Globus pallidus (tissue), 1 donor: ENCODE data around the gene PCSK6.

ENCODE experiments used
- DNase-seq: peaks from one replicate; pipeline ENCODE4 v3.0.0-alpha.2; 2015; ENCODE audit warnings: low spot score

The PCSK6 gene

GRCh38 chr15:101499863-101500713 lies 10.6 kb upstream of the PCSK6 start:
- no peak for DNase-seq

DNA sequence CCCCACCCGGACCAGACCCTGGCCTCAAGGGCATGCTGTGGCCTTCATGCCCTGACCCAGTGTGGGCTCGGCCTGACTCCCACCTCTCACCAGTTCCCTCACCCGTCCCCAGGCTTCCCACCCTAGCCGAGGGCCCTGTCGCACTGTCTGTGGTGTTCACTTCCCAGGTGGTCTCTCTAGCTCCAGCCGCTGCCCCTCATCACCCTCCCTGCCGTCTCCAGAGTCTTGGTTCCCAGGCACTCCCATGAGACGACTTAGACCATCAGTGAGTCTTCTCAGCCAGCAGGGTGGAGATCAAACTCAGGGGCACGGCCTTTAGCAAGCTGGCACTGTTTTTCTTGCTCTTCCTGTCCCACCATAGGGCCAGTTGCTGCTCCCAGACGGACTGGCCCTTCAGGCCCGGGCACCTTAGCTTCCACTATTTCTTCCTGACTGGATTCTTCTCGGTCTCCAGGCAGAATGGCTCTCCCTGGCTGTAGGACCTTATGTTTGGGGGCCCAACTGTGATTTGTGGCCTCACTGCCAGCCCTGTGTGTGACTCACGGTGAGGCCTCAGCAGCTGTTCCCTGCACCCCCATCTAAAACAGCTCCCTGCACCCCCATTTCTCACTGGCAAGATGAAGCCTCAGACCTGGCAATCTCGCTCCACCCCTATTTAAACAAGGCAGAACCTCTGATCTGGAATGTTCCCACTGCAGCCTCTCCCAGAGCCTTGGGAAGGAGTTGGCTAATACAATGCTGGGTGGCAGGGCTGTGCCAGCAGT lies 9.4 kb upstream of the PCSK6 start:
- no peak for DNase-seq

DNA sequence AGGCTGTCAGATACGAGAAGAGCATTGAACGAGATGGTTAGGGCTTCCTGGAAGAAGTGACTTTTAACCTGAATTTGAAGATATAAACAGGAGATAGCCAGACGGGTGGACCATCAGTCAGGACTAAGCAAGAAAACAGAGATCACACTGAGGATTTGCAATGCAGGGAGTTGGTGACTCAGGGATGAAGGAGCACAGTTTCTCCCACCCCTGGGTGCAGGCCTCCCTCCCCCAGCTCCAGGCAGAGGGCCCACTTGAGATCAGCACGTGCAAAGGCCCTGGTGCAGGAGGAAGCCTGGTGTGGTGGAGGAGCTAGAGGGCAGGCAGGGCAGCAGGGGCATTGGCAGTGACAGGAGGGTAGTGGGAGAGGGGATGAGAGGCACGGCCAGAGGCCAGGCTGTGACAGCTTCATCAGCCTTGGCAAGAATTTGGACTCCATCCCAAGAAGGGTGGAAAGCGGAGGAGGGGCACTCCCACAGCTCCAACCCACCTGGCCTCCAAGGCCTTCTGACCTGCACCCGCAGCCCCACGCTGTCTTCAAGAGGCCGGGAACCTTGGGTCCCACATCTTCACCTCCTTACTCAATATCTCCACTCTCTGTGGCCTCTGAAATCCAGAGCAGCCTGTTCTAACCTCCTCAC lies 8.7 kb upstream of the PCSK6 start:
- DNase-seq = no peak

DNA sequence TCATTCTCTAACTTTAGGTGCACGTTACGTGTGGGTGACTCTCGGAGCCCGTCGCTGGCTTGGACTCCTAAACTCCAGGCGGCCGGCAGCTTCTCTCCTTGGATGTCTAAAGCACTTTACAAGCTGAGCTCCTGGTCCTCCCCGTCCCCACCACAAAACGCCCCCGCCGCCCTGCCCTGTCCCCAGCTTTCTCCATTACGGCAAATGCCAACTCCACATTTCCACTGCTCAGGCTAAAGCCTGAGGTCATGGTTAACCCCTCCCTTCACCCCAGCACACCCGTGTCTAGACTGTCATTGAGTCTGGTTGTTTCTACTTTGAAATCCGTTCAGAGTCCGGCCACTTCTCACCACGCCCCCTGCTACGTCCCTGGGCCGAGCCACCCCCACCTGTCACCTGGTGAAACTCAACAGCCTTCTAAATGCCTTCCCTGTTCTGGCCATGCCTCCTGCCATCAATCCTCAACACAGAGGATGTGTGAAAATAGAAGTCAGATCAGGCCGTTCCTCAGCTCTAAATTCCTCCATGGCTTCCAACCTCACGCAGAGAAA lies 8.1 kb upstream of the PCSK6 start:
- no peak for DNase-seq

DNA sequence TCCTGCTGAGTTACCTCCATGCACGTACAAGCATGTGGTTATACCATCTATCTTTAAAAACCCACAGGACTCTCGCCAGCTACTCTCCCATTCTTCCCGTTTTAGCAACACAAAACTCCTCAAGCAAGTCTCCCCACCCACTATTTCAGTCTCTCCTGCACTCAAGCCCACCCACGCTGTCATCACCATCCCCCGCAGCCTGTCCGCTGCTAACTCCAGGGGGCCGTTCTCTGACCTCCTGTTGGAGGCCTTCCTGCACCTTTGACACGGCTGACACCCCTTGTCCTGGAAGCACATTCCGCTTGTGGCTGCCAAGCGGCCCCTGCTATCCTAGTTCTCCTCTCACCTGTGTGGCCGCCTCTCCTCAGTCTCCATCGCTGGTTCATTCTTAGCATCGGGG lies 7.5 kb upstream of the PCSK6 start:
- no peak for DNase-seq

DNA sequence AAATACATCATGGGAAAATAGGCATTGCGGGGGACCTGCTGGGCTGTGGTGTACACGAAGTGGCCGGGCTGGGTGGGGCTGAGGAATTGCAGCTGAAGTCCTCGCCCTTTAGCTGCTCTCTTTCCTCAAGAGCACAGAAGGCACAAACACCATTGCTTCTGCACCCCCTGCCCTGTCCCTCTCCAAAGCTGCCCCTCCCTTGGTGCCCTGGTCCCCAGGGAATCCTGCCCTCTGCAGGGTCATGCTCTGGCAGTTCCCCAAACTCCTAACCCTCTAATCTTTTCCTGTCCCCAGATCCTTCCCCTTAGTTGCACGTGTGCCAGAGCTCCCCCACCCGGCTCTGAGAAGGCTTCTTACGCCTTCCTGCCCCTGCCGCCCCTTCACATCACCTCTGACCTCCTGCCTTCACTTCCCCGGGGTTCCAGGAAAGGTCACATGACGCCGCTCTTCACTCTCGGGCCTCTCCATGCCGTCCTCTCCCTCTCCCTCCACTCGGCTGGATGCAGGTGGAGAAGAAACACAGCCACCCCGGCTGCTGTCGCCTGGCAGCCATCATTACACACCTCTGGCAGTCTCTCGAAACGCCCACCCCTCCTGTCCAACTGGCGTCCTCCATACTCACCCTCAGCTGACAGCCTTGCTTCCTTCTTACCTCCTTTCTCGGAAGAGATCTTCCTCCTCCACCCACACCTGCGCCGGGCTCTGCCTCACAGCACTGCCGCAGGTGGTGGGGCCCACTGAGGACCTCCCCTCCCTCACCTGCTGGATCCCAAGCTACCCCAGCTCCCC lies 6.9 kb upstream of the PCSK6 start:
- no peak for DNase-seq

GRCh38 chr15:101495334-101496197 lies 6.1 kb upstream of the PCSK6 start:
- DNase-seq = no peak

DNA sequence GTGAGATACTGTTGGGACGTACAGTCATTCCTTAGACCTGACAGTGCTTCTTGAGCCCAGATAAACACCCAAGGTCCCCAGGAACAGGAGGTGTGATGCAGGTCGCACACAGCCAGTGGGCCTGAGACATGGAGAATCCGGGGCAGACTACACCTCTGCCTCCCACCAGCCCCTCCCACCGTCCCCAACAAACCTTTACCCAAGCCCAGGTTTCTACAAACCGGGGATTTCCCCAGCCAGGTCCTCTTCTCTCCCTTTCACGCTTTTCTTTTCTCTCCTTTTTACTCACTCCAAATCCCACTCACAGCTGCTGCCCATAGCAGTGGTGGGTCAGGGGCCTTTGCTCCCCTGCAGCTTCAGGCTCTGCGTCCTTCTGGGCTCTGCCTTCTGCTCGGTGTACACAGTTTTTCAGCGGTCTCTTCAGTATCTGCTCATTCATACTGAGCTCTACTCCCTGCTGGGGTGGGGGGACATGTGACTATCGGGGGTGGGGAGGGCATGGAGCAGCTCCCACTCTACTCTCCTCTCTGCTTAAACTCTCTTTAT lies 4.8 kb upstream of the PCSK6 start:
- no peak for DNase-seq

DNA sequence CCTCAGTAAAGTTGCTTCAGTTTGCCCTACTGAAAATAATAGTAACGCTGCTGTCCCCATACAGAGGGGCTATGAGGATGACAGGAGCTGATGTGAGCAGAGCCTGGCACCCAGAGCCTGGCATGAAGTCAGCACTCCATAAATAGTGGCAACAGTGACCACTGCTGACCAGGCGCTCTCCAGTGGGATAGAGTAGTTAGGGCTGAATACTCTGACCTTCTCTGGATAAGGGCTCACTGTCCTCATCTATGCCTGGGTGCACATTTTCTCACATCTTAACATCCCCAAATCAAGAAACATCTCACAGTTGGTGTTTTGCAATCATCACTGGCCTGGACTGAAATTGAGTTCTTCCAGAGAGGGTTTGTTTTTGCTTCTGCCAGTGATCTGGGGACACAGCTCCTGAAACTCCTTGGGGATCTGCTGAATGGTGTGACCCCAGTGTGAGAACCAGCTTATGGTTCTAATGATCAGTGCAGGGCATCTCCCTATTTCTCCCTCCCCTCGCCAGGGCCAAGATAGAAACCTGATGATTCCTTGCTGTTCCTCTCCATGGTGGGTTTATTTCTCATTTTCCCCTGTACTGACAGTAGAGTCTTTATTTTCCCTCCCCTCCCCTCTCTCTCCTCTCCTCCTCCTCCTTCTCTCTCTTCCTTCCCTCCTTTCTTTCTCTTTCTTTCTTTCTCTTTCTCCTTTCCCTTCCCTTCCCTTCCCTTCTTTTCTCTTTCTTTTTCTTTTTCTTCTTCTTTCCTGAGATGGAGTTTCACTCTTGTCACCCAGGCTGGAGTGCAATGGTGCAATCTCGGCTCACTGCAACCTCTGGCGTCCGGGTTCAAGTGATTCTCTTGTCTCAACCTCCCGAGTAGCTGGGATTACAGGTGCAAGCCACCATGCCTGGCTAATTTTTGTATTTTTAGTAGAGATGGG lies 3.5 kb upstream of the PCSK6 start:
- peak; percentile 86 for DNase-seq

DNA sequence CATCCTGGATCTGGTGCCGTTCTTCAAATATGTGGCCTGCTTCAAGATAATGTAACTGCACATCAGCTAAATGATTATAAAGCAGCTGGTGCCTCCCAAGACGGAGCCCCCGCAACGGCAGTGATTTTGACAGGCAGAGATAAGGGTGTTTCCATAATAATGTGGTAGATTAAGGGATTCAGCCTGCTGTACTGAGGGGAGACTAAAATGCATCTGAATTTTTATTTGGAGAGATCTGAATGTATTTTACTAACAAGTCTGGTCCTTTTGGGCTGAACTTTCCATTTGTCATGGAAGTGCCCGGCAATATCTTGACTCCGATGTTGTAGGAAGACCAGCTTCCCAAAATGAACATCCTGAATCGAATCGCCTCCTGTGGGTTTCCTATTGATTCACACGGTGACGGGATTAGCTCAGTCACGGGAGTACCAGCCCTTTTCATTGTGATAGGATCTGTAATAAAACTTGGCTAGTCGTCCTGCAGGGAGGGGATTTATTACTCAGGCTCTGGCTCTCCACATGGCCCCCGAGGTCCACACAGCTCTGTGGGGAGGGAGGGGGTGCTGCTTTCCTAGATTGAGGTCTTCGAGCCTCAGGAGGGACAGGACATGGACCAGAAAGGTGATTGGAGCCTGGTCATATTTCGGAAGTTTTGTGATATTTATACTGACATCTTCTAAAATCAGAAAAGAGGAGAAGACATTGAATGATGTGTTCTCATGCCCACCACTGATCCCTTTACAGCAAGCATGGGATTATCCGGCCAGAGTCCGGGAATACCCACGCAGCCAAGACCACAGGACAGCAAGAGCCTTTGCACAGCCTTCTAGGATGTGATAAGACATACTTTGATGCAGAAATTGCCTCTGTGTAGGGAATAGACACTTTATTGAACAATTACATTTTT lies 2.5 kb upstream of the PCSK6 start:
- no peak for DNase-seq

DNA sequence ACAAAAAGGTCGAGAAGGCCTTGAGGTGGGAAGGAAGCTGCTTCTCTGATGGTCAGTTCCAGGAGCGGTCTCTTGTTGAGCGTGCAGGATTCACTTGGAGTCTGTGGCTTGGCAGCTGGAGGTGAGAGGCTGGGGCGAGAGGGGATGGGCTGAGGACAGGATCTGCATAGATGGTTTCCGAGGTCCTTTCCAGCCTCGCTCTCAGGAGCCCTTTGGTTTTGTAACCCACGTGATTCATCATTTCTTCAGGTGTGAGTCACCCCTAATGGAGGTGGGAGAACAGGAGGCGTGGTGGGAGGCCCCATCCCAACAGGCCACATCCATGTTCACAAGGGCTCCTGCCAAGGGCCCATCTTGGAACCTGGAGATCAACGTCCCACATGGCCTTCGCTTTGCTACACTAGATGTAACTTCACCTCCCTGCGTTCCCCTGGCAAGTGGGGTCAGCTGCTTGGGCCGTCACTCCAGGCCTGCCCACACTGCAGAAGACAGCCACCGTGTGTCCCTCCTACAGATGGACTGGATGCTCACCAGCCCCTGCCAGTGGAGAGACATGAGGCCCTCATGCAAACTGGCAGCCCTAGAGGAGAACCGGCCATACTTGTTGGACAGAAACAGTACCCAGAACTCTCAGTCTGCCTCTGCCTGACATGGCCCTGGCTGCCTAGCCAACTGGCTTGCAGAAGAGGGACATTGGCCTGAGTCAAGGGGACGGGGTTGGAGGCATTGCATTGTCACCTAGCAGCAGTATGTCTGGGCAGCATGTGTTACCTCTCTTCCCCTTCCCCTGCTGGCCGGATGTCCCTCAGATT lies 1.6 kb upstream of the PCSK6 start:
- DNase-seq = no peak

DNA sequence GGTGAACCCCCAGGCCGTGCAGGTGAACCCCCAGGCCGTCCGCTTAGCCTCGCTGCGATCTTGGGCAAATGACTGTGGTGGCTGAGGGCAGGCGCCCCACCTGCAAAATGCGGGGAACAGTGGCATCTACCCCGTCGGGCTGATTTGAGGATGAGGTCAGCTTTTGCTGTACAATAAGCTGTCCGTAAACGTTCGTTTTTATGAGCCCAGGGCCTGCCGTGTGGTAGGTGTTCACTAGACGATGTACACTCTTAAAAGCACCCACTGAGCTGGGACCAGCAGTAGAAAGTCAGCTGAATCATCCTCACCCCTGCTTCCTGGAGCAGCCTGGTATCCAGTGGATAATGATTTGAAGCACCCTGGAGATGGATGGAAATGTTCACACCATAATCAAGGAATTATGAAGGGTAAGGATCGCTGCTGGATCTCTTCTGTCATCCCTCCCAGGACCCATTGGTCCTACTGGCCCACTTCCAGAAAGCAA lies 943 bp upstream of the PCSK6 start:
- DNase-seq = no peak

GRCh38 chr15:101489237-101489598 lies 289 bp downstream of the PCSK6 start:
- DNase-seq = no peak

DNA sequence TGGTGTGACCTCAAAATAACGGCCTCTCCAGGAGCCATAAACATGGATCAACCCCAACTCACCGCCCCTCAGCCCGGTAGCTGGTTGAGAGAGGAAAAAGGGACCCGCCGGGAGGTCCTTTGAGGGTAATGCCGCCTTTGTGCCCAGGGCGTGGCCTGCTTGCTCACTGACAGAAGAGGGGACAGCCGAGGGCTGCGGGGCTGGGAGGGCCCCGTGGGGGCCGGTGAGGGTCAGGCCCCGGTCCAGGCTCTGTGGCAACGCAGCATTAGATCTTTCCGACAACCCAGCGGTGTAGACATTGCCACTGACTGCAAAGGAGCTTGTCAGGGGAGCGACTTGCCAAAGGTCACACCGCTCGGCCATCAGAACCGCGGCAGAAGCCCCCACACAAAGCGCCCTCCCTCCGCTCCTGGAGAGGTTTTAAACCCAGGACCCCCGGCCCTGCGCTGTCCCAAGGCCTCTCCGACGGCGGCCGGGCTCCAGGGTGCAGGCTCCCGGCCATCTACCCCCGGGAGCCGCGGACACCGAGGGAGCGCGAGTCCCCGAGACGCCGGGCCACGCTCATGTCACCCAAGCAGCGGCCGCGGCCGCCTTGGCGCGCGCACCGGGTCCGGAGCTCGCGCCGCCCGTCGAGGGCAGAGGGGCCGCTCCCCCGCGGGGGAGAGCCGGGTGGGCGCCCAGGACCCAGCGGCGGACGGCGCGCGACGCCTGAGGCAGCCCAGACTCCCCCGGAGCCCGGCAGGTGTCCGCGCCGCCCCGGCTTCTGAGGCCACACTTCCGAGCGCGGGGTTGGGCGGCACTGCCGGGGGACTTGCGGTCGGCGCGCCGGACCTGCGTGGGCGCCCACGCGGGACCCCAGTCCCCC lies 975 bp downstream of the PCSK6 start:
- DNase-seq = no peak

DNA sequence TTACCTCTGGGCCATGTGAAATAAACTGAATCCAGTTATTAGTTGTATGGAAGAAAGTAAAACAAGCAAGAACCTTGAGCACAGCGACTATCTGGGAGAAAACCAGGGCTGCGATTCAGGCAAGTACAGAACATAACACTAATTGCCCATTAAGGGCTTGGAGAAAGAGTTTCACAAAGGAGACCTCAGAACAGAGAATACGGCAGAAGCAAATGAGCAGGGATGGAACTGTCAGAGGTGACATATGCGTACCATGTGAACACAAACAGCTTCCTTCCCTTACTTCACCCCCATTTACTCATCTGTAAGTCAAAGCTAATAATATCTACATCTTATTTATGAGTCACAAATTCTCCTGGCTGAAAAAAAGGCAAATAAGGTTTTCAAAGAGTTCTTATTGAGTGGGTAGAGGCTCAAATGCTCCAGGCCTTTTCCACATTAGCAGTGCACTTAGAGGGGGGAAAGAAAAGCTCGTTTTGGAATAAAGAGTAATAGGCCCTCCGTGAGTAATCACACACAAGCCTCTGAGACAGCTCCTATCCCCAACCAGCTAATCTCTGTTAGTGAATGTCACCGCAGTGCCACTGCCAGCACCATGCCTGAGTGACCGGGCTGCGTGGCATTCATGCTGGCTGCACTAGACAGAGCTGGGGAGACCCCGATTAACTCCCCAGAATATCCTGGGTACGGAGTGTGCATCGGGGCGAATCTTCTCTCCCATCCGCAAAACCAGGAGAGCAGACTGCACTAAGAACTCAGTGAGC lies 2.6 kb downstream of the PCSK6 start:
- DNase-seq = no peak

DNA sequence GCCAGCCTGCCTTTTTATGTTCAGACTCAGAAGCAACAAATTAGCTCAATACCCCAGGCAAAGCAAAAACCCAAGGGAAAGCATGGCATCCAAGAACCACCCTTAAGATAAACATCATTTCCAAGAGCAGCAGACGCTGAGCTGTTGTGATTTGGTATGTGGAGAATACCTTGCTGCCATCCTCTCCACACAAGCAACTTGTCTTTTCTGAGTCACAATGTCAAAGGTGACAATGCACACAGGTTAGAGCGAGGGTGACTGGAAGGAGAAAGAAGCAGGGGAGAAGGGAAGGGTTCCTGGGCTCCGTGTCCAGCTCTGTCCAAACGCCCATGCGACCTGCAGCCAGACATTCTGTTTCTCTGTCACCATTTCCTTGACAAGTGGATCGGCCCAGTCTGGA lies 6.0 kb downstream of the PCSK6 start:
- DNase-seq = no peak
